Stimulated activated CD4-positive, alpha-beta T cell treated with anti-CD3 and anti-CD28 coated beads, TNF-alpha, amount 100 ng/mL, for 48 hours (primary cell): ENCODE measurements around the gene SYPL1.
A peak's percentile ranks its signal among the peaks of the same experiment; 100 is the strongest.
"Not testable (repeated sequence)": the region's sequence is repeated elsewhere in the genome, so short reads cannot be mapped to it uniquely, and the experiment has no call there.

Experiments
- DNase-seq, 3 donors: peaks; one replicate each; pipeline ENCODE4 v3.0.0-alpha.2; 2020; ENCODE audit warnings: low read depth in 3 of 3

The SYPL1 gene

DNA sequence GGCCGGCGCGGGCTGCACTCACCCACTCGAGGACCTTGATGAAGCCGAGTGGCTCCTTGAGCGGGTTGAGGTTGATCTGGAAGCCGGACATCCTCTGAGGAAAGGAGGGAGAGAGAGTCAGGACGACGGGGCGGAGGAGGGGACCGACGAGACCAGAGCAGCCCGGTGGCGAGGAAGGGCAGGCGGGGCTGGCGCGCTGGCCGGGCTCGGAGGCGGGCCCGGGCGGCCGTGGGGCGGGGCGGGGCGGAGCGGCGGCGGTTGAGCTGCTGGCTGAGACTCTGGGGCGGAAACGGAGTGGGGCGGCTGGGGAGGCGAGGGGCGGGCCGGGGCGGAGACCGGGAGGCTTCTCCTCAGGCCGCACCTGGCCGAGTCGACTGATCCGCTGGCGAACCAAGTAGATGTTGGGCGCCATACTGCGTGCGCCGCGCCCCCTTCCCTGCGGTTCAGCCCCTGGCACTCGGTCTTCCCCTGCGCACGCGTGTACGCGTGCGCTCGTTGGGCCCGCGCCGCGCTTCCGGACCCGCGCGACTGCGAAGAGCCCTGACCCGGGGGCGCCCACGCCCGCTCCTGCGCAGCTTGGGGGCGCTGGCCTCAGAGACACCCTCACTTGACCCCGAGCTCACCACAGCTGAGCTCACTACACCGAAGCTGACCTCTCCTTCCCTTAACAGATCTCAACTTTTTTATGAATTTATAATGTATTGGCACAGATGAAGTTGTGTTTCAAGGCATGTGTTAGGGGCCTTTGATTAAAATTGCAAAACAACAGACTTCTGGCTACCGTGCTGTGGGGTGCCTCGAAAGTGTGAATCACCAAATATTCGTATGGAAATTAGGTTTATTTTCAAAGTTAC lies at the start of gene SYPL1:
Gene SYPL1, minus strand, starts transcription at position 195 of the 854 bp plus-strand sequence. Its CDS starts 104 bp downstream, at position 91.
- peak; percentile 81 to 93 (median 84) for DNase-seq

DNA sequence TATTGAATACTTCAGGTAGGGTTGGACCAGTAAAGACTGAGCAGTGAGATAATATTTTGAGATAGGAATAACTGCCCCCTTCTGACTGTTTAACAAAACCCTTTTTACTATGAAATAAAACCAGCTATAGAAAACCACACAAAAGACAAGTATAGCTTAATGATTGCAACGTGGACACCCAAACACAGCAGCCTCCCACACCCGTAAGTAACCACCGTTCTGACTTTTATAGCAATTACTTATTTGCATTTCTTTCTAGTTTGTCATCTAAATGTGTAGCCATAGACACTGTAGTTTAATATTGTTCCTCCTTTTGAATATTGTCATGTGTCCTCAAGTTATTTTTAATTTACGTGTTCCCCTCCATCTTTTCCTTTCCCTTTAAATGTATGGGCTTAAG lies 42.9 kb upstream of the SYPL1 start:
- no peak for DNase-seq

- peak; percentile 47 to 58 (median 57) for DNase-seq
These were observed 41.9 kb upstream of the SYPL1 start for GRCh38 chr7:106153891-106154449.

- no peak for DNase-seq
These were observed 40.2 kb upstream of the SYPL1 start for GRCh38 chr7:106152313-106152665.

DNA sequence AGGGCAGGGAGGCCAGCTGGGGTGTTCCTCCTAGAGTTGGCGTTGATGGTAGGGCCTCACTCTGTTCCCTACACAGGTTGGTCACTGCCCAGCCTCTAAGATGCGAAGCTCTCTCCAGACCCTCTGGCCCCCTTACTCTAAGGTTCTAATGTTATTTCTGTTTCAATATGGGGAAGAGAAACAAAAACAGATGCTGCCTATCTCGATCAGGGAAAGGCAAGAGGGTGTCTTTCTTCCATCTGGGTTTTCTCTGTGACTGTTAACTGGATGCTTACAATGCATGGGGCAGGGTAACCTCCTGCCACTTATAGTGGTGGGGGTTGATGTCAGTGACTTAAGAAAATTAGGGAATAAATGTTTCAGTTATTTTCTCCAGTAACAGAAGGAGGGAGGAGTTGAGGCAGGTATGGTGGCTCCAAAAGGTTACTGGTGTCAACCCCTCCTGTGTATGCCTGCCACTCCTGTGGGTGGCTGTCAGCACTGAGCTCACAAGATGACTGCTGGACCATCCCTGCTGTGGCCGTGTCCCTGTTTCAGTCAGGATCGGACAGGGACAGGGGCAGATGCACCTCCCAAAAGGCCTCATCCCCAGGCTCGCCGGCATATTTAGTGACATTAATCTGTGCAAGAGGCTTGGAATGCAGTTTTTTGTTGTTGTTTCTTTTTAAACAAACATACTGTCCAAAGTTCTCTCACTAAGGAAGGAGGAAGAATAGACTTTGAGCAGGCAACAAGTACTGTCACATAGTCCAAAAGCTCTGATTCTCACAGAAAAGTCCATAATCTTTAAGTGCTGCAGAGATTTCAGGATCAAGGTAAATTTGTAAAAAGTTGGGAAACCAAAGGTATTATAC lies 39.6 kb upstream of the SYPL1 start:
- DNase-seq: no peak

DNA sequence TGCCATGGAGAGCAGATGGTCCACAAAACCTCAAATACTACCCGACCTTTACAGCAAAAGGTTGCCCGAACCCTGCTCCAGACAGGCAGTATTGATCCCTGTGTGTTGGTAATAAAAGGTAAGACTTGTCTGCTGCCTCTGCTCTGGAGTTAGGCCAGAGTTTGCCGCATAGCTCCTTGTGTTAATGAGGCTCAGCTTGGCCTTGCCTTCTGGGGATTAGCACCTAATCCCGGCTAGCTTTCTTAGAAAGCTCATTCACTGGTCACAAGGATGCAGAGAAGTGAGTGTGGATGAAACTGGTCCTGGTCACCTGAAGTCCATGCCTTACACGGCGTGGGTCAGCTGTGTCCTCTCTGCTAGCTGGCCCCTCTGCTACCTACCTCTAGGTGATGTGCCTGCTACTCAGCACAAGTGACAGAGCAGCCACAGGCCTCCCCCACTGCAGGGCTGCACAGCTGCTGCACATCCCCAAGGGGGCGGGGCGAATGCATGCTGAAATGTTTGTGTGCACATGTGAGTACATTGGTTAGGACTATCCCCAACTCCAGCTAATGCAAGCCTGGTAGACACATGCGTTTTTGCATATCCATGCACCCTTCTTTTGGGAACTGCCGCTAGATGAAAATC lies 31.7 kb upstream of the SYPL1 start:
- DNase-seq: no peak

DNA sequence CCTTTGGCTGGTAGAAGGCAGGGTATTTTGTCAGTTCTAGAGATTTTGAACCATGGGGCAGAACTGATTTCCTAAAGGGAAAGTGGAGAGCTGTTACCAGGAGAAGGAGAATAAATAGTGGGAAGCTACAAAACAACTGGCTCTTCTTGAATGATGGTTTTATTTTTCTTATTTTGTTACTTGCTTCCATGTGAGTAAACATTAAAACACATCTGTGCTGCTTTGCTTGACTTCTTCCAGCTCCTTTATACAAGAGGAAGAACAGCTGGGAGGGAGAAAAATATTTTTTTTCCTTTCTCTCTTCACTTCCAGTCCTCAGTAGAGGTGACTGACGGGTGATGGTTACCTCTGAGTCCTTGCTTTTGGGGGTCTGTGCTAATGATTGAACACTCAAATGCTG lies 30.0 kb upstream of the SYPL1 start:
- no peak for DNase-seq

DNA sequence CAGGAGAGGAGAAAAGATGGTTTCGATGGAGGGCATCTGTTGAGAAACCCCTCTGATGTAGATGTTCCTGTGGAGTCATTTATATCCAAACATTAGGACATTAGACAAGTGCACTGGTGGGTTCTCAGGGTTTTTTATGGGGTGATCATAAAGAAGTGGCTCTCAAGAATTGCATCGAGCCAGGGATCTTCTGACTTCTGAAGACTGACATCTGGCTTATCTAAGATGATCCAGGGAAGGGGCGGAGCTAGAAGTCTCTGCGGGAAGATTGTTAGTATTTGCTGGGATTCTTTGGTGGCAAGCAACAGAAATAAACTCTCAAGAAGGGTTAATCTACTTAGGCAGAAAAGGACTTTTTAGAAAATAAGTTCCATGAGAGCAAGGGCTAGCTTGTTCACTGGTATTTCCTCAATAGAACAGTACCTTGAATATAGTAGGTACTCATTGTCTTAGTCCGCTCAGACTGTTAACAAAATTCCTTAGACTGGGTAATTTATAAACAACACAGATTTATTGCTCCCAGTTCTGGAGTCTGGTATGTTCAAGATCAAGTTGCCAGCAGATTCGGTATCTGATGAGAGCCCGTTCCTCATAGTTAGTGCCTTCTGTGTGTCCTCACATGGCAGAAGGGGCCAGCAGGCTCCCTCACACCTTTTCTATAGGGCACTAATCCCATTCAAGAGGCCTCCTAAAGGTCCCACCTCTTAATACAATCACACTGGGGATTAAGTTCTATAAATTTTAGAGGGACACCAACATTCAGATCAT lies 28.5 kb upstream of the SYPL1 start:
- no peak for DNase-seq

DNA sequence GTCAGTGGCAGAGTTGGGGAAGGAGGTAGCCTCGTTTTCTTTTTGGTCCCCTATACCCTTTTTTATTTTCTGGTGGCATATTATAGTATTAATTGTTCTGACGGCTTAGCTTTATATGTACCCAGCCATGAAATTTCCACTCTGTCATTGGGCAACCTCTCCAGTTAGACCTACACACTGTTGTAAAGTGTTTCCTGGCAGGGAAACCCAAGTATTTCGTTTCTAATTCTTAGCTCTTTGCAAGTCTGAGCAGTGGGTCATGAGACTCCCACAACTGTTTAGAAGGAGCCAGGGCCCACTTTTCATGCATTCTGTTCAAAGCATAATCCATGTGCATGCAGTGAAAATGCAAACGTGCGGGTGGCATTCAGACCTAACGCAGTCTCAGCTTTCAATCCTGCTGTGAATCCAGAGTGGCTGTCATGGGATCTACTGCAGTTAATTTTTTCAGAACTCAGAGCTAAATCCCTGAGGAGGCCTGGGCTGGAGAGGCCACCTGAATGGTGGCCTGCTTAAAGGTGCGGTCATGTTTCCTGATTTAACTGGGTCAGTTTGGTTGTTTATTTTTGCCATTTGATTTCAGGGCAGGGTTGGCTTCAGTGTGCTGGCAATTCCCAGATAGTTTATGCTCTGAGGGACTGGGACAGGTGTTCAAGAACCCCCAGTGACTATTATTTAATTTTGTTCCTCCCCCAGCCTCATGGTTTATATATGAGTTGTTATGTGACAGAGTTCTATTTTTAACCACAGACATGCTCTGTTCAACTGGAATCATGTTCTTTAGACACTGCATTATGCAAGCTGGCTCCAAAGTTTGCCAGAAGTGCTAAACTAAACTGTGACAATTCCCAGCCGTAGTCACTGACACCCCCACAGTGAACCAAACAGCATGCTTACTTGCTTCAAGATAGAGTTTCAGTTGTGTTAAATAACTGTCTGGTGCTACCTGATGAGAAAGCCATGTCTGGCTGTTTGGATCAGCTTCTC lies 27.4 kb upstream of the SYPL1 start:
- no peak for DNase-seq

DNA sequence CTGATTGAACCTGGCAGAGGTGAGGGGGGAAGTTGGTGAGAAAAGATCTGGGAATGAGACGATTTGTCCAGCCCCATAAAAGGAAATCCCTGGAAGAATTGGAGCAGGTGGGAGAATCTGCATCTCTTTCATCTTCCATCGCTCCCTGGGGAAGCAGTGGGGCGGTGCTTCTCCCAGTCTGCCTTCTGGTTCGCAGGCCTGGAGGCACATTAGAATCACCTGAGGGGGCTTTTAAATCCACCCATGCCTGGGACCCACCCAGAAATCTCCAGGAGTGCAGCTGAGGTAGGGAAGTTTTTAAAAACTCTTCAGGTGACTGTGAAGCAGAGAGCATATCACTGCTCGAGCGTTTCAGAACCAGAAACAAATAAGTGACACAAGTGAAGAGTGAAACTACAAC lies 26.7 kb upstream of the SYPL1 start:
- no peak for DNase-seq

DNA sequence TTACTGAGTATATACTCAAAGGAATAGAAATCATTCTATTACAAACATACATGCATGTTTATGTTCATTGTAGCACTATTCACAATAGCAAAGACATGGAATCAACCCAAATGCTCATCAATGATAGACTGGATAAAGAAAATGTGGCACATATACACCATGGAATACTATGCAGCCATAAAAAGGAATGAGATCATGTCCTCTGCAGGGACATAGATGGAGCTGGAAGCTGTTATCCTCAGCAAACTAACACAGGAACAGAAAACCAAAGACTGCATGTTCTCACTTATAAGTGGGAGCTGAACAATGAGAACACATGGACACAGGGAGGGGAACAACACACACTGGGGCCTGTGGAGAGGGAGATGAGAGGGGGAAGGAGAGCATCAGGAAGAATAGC lies 26.1 kb upstream of the SYPL1 start:
- not testable (repeated sequence) for DNase-seq

DNA sequence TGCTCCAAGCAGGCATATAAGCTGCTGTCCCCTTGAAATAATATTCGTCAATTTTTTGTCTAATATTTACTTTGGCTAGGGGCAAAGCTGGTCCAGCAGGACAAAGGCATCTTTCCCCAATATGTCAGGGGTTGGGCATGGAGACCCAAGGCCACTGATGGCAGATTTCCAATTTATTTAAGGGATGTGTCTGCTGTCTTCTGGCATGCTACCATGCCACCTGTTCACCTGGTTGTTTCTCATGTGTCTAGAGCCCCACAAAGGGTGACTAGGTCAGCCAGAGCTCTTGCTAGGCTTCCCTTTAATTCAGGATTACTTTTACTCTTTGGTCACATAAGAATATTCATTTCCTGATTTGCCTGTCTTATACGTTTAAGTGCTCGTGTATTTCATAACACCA lies 22.1 kb upstream of the SYPL1 start:
- DNase-seq: no peak

GRCh38 chr7:106129291-106129690 lies 17.2 kb upstream of the SYPL1 start:
- no peak for DNase-seq

DNA sequence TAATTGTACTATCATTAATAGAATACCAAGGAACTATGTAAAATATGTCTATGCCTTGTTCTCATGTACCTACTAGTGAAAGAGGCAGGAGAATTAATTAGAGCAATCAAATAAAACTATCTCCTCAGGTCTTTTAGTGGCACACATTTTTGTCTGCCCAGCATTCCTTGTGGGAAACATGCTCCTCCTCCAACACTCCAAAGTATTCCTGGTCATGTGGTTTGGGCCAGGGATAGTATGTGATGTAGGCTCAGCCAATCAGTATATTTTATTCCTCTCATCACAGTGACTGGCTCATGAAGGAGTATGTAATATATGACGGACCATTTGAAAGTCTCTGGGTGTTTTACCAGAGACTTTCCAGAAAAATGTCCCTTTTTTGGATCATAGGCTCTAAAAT lies 16.7 kb upstream of the SYPL1 start:
- DNase-seq: no peak

GRCh38 chr7:106127984-106128780 lies 16.1 kb upstream of the SYPL1 start:
- DNase-seq: no peak

DNA sequence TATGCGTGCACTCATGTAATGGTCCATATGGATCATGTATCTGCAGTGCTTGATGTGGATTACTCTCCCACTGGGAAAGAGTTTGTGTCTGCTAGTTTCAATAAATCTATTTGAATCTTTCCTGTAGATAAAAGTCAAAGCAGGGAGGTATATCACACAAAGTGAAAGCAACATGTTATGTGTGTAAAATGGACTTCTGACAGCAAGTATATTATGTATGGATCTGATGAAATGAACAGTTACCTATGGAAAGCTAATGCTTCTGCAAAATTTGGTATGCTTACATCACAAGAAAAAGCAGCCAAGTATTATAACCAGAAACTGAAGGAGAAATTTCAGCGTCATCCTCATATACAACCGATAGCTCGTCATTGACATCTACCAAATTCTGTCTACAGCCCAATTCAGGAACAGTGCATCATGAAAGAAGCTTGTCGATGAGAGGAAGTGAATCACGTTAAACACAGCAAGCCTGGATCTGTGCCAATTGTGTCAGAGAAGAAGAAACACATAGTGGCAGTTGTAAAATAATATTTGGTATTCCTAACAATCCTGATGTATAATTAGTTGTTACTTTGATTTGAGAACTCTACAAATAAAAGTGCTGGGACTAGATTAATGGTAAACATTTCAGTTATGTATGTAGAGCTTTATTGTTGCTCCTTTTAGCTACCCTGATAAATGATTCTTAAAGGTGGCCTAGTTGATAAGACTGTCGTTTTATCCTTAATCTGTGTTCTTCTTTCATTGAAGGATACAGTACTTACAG lies 14.2 kb upstream of the SYPL1 start:
- DNase-seq: peak in 2 of 3 donors; percentile 14 to 40

DNA sequence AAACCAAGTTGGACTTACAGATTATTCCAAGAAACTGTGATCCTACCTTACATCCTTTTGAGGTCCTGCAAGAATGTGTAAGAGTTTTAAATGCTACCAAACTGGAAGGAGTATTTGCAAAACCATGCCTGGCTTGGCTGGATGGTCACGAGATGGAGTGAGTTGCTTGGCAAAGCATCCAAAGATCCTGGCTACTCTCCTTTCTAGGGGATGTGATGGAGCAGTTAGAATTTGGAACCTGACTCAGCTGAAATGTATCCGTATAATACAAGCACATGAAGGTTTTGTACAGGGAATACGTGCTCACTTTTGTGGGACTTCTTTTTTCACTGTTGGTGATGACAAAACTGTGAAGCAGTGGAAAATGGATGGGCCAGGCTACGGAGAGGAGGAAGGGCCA lies 13.3 kb upstream of the SYPL1 start:
- no peak for DNase-seq

- DNase-seq: no peak
These were observed 12.1 kb upstream of the SYPL1 start for GRCh38 chr7:106124186-106124585.

- DNase-seq: no peak
These were observed 10.6 kb upstream of the SYPL1 start for GRCh38 chr7:106122713-106123112.
